Frontal cortex (tissue), 1 donor: ENCODE measurements around the gene GOLGA2. TPM values are rescaled to one million over a fixed set of nuclear protein-coding genes. Genes with fewer than 3 reads are reported as not detected.

Source experiments
- small RNA-seq: library from RNA; depleted of rRNA; stranded (forward); fragments of <200 nt; gene quantifications from one replicate; pipeline ENCODE3, GENCODE V24; 2014
- total RNA-seq: library from RNA; depleted of rRNA; stranded (reverse); fragments of >200 nt; gene quantifications from one replicate; pipeline ENCODE4 v1.2.3, GENCODE V29; 2014

The GOLGA2 gene
- total RNA-seq, 1 donor from 2014 or later, result 40.4 TPM

Small RNA genes within 50 kb of the gene (small RNA-seq; reads per million reads assigned to genes)
- gene MIR199B (43.3 reads per million, percentile 97 among the genes with 10 or more reads in this experiment), gene MIR3154 (not detected)

Other genes with a start within 250 kb of the GOLGA2 start
- gene NAIF1, start 208.7 kb downstream of the GOLGA2 start, total RNA-seq, result 9.0 TPM
- gene SLC25A25, start 207.8 kb downstream of the GOLGA2 start, total RNA-seq, result 29.8 TPM
- 58.3 TPM for gene PTGES2, start 148.3 kb downstream of the GOLGA2 start, total RNA-seq
- gene LCN2, start 126.6 kb downstream of the GOLGA2 start, total RNA-seq, result not detected
- gene BBLN, start 115.7 kb downstream of the GOLGA2 start, total RNA-seq, result 55.4 TPM
- gene CIZ1, start 84.4 kb downstream of the GOLGA2 start, total RNA-seq, result 15.9 TPM
- gene DNM1, start 72.6 kb downstream of the GOLGA2 start, total RNA-seq, result 73.8 TPM
- gene SWI5, start 269 bp upstream of the GOLGA2 start, total RNA-seq, result 3.7 TPM
- gene TRUB2, start 46.4 kb upstream of the GOLGA2 start, total RNA-seq, result 19.6 TPM
- 16.3 TPM for gene COQ4, start 46.8 kb upstream of the GOLGA2 start, total RNA-seq
- 22.4 TPM for gene SLC27A4, start 64.5 kb upstream of the GOLGA2 start, total RNA-seq
- 17.9 TPM for gene URM1, start 95.4 kb upstream of the GOLGA2 start, total RNA-seq
- 10.2 TPM for gene CERCAM, start 144.8 kb upstream of the GOLGA2 start, total RNA-seq
- 17.1 TPM for gene ODF2, start 180.0 kb upstream of the GOLGA2 start, total RNA-seq
- 21.6 TPM for gene GLE1, start 228.7 kb upstream of the GOLGA2 start, total RNA-seq